ENCODE results near the gene ANO7.

ANO7 gene, protein sequence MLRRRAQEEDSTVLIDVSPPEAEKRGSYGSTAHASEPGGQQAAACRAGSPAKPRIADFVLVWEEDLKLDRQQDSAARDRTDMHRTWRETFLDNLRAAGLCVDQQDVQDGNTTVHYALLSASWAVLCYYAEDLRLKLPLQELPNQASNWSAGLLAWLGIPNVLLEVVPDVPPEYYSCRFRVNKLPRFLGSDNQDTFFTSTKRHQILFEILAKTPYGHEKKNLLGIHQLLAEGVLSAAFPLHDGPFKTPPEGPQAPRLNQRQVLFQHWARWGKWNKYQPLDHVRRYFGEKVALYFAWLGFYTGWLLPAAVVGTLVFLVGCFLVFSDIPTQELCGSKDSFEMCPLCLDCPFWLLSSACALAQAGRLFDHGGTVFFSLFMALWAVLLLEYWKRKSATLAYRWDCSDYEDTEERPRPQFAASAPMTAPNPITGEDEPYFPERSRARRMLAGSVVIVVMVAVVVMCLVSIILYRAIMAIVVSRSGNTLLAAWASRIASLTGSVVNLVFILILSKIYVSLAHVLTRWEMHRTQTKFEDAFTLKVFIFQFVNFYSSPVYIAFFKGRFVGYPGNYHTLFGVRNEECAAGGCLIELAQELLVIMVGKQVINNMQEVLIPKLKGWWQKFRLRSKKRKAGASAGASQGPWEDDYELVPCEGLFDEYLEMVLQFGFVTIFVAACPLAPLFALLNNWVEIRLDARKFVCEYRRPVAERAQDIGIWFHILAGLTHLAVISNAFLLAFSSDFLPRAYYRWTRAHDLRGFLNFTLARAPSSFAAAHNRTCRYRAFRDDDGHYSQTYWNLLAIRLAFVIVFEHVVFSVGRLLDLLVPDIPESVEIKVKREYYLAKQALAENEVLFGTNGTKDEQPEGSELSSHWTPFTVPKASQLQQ

DNA sequence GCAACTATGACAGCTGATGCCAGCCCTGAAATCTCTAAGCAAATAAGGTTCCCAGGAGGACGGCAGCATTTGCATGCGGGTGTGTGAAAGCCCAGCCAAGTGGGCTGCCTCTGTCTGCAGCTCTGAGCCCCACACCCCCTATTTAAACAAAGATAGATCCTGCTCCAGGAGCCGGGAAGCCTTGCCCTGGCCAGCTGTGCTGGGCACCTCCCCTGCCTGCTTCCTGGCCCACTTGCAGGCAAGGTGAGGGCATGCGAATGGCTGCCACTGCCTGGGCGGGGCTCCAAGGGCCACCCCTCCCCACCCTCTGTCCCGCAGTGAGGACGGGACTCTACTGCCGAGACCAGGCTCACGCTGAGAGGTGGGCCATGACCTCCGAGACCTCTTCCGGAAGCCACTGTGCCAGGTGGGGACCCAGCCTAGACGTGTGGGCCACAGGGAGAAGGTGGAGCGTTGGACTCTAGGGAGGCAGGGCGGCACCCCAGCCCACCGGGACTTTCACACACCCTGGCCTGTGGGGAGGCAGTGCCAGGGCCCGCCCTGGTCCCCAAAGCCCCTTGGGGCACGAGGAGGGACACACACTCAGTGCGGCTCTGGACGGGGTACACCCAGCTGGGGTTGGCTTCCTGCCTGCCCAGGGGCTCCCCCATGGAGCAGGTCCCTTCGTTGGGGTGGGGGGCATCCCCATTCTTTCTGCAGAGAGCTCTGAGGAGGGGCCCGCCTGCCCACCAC, at the start of gene ANO7:
TSS of gene ANO7 (plus strand) at position 317 of the 732 bp plus-strand sequence. CDS start 1,387 bp downstream, outside the sequence.
- no peak within 1 kb of the TSS for H3K4me3 ChIP-seq (ENCODE audit: low read depth, low read length)
- TF ChIP-seq, protein P1, sequence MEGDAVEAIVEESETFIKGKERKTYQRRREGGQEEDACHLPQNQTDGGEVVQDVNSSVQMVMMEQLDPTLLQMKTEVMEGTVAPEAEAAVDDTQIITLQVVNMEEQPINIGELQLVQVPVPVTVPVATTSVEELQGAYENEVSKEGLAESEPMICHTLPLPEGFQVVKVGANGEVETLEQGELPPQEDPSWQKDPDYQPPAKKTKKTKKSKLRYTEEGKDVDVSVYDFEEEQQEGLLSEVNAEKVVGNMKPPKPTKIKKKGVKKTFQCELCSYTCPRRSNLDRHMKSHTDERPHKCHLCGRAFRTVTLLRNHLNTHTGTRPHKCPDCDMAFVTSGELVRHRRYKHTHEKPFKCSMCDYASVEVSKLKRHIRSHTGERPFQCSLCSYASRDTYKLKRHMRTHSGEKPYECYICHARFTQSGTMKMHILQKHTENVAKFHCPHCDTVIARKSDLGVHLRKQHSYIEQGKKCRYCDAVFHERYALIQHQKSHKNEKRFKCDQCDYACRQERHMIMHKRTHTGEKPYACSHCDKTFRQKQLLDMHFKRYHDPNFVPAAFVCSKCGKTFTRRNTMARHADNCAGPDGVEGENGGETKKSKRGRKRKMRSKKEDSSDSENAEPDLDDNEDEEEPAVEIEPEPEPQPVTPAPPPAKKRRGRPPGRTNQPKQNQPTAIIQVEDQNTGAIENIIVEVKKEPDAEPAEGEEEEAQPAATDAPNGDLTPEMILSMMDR (conservative IDR thresholded peaks at IDR 0.05; ENCODE audit: low read depth, low read length), result no peak
- DNase-seq (ENCODE audit: low read depth), result no peak

- no peak for DNase-seq (ENCODE audit: low read depth)
- TF ChIP-seq, protein P1 (conservative IDR thresholded peaks at IDR 0.05; ENCODE audit: low read depth, low read length), result no peak
- H3K4me3 ChIP-seq (ENCODE audit: low read depth, low read length), result no peak overlapping the region
Measured at GRCh38 chr2:241139531-241140444, 48.7 kb upstream of the ANO7 start.

GRCh38 chr2:241140445-241140840, 48.0 kb upstream of the ANO7 start:
- TF ChIP-seq, protein P1 (conservative IDR thresholded peaks at IDR 0.05; ENCODE audit: low read depth, low read length), result no peak
- H3K4me3 ChIP-seq (ENCODE audit: low read depth, low read length), result no peak overlapping the region
- no peak for DNase-seq (ENCODE audit: low read depth)

GRCh38 chr2:241141214-241141770, 47.2 kb upstream of the ANO7 start:
- TF ChIP-seq, protein P1 (conservative IDR thresholded peaks at IDR 0.05; ENCODE audit: low read depth, low read length), result no peak
- DNase-seq (ENCODE audit: low read depth), result no peak
- H3K4me3 ChIP-seq (ENCODE audit: low read depth, low read length), result no peak overlapping the region

GRCh38 chr2:241142063-241142462, 46.4 kb upstream of the ANO7 start:
- H3K4me3 ChIP-seq (ENCODE audit: low read depth, low read length), result no peak overlapping the region
- no peak for DNase-seq (ENCODE audit: low read depth)
- TF ChIP-seq, protein P1 (conservative IDR thresholded peaks at IDR 0.05; ENCODE audit: low read depth, low read length), result no peak
